Superior temporal gyrus (tissue), 1 donor: ENCODE data around the gene SPATS1.
"Not testable (repeated sequence)": the region's sequence is repeated elsewhere in the genome, so short reads cannot be mapped to it uniquely, and the experiment has no call there.

Experiments
- DNase-seq: peaks from one replicate; pipeline ENCODE4 v3.0.0-alpha.2; 2016; ENCODE audit errors: extremely low spot score

SPATS1 gene

DNA sequence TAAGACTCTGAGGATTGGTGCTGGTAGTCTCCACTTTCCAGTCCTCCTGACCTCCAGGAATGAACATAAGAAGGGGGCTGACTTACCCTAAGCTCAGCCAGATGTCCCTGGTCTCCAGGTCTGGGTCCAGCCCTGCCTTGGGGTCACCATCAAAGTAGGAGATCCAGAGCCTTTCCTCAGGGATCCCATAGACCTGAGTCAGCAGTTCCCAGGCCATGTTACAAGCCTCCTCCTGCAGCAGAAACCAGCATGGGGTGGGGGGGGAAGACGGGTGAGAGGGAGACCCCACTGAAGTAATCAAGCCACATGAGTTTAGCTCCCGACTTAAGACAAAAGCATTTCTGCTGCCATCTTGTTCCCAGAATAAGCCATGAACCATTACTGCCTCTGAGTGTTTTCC, 31.1 kb upstream of the SPATS1 start:
- DNase-seq, result no peak

DNA sequence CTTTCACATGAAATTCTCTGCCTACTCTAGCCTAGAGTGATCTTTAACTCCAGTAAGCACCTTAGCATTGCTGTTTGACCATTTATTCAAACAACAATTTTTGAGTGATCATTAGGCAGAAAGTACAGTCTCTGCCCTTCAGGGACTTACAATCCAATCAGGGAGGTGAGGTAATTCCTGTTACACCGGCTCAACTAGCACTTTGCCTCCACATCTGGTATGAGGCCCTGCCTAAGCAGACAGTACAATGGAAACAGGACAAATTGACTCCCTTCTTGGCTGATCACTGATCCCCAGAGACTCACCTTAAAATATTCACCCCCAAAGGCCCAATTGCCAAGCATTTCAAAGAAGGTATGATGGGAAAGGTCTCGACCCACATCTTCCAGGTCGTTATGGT, 30.7 kb upstream of the SPATS1 start:
- no peak for DNase-seq

DNA sequence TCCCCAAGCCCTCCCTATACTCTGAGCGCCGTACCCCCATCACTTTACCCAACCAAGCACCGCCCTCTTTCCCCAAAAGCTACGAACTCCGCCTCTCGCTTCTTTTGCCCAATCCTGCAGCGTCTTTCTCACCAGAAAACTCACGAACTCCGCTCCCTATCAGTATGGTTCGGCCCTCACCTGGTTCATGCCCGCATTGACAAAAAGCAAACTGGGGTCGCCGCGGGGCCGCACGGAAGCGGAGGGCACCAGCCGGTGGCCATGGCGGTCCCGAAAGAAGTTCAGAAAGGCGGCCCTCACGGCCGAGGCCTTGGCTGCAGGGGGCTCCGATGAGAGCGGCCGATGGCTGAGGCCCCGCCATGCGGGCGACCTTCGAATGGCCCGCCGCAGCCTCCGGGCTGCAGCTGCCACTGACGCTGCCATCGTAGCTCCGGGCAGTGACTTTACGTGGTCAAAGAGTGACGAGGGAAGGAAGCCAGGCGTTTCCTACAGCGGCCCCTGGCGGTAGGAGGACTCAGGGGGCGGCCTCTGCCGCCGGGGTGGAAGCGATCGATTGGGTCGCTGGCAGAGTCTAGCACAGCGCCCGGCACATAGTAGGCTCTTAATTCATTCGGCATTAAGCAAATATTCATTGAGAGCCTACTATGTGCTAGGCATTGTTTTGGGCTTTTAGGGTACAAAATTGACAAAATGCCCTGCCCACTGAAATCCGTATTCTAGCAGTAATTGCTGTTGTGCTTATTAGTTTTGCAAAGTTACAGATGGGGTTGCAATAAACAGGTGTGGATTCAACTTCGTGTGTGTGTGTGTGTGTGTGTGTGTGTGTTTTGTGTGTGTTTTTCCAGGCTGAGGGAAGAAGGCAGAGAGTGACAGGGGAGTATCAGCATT, 29.3 kb upstream of the SPATS1 start, which contains the start of gene AARS2:
TSS of gene AARS2 (minus strand) at position 447 of the 888 bp plus-strand sequence. CDS start at position 423, 24 bp downstream.
- DNase-seq, result peak; percentile 89

DNA sequence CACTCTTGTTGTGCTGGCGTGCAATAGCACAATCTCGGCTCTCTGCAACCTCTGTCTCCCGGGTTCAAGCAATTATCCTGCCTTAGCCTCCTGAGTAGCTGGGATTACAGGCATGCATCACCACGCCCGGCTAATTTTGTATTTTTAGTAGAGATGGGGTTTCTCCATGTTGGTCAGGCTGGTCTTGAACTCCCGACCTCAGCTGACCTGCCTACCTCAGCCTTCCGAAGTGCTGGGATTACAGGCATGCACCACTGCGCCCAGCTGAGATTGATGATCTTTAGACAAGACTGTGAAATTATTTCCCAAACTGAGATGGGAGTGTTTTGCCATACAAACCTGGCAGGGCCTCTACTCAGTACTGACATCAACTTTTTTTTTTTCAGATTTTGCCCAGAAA, 27.8 kb upstream of the SPATS1 start:
- DNase-seq, result not testable (repeated sequence)

DNA sequence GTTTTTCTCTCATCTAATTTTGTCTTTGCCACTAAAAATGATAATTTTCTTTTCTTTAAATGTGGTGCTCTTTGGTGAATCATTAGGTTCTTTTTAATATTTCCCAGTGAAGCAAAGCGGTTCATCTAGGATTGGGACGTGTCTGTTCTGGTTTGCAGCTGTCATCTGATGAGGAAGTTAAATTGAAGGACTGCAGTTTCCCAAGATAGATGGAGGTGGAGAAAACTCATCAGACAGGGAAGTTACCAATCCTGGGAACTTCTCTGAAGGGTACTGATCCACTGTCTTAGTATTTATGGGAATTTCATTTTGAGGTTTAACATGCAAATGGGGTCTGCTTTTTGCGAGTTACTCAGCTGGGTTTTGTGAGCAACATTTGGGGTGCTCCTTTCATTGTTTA, 26.9 kb upstream of the SPATS1 start:
- DNase-seq, result no peak

DNA sequence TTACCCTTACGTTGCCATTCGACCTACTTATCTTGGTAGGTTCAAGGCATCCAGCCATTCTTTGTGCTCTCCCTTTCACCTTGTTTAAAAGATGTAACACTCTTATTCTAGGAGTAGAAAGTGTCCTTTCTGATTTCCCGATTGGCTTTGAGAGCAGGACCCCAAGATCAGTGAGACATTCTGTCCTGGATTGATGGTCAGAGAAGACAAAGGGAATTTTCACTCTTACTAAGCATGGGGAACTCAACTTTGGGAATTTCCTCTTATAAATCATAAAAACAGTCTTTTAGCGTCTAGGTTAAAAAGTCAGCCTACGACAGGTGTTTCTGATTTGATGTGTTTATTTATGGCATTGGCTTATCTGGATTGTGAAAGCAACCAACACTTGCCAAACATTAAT, 26.5 kb upstream of the SPATS1 start:
- DNase-seq, result no peak

DNA sequence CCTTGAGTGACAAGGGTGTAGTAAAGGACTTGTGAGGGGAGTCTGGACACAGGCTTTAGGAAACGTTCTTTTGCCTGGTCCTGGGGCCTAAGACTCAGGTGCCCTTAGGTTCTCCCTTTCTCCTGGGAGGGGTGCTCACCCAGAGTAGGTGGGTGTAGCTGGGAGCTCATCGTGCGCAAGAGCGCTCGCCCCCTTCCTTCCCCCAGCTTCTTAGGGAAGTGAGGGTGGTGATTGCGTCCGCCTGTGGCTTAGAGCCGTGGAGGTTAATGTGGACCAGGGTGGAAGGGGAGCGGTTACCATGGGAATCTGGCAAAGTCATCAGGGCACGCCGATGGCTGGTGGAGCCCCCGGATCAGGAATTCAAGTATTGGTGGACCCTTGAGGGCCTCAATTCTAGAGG, 26.0 kb upstream of the SPATS1 start:
- no peak for DNase-seq

DNA sequence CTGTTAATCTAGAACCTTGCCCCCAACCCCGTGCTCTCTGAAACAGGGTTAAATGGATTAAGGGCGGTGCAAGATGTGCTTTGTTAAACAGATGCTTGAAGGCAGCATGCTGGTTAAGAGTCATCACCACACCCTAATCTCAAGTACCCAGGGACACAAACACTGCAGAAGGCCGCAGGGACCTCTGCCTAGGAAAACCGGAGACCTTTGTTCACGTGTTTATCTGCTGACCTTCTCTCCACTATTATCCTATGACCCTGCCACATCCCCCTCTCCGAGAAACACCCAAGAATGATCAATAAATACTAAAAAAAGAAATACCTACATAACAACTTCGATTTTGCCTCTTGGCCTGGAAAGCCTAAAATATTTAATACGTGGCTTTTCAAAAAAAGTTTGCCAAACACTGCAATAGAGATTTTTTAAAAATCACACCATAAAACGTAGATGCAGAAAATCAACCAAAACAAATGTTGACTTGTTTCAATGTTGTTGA, 25.3 kb upstream of the SPATS1 start:
- DNase-seq, result not testable (repeated sequence)

DNA sequence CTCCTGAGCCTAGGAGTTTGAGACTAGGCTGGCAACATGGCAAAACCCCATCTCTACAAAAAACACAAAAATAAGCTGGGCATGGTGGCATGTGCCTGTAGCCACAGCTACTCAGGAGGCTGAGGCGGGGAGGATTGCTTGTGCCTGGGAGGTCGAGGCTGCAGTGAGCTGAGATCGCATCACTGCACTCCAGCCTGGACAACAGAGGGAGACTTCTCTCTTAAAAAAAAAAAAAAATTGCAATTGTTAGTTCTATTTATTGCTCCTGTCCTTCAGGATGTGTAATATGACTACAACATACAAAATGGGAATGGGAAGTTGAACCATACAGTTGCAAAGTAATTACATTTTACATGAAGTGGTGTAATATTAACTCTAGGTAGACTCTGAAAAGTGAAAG, 21.2 kb upstream of the SPATS1 start:
- DNase-seq, result no peak

DNA sequence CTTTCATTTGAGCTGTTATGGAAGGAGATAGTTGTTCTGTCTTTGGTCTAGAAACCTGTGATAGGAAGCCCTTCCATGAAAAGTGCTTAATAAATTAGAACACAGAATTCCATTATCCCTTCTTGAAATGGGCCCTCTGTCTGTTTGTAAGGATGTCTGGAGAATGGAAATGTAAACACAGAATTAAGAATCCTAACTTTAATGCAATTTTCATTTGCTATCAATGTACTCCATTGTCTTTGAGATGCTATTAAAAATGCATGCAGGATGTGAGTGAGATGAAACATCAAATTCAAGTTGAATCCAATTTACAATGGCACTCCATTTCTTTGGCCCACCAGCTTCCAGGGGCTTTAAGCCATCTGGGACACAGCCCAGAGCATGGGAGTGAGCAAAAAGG, 15.4 kb upstream of the SPATS1 start:
- DNase-seq, result no peak

DNA sequence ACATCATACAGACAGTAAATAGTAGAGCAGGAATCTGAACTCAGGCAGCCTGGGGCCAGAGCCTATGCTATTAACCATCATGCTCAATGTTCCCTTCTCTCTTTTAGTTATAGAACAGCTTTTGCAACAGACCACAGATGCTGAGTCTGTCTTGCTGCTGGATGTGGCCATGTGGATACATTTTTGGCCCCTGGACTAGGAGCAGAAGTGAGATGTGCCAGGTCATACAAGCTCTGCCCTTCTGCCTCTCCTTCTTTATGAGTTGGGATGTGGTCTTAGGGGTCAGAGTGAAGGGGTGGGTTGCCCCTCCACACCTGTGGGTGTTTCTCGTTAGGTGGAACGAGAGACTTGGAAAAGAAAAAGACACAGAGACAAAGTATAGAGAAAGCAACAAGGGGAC, 14.7 kb upstream of the SPATS1 start:
- DNase-seq, result no peak

DNA sequence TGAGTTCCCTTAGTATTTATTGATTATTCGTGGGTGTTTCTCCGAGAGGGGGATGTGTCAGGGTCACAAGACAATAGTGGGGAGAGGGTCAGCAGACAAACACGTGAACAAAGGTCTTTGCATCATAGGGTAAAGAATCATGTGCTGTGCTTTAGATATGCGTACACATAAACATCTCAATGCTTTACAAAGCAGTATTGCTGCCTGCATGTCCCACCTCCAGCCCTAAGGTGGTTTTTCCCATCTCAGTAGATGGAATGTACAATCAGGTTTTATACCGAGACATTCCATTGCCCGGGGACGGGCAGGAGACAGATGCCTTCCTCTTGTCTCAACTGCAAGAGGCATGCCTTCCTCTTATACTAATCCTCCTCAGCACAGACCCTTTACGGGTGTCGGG, 14.2 kb upstream of the SPATS1 start:
- not testable (repeated sequence) for DNase-seq

DNA sequence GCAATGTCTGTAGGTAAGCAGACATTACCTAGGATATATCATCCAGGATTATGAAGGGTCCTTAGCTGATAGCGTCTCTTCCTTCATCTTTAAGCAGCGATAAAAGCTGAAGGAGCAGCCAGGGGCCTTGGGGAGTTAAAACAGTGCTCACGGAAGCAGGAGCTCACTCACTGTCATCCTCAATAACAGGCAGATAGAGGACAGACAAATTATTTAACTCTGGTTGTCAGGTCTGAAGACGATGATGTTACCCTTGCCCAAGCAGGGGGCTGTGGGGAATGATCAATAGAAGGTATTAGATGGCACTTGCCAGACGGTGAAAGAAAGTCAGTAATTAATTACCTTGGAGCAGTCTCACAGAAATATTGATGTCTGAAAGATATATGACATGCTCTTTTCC, 12.6 kb upstream of the SPATS1 start:
- no peak for DNase-seq

DNA sequence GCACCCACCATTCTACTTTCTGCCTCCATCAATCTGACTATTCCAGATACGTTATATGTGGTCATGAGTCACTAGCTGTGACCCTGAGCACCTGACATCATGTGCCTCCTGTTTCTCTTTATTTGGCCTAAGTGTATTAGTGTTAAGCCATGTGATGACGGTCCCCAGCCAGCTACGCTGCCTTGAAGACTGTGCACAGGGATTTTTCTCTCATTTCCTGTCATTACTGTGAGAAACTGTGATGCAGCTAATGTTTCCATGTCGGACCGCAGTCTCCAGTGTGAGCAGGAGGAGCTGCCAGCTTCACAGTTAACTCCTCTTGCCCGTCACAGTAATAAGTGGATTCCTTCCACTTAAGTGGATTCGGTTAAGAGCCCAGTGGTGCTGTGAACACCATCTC, 9.9 kb upstream of the SPATS1 start:
- DNase-seq, result no peak

DNA sequence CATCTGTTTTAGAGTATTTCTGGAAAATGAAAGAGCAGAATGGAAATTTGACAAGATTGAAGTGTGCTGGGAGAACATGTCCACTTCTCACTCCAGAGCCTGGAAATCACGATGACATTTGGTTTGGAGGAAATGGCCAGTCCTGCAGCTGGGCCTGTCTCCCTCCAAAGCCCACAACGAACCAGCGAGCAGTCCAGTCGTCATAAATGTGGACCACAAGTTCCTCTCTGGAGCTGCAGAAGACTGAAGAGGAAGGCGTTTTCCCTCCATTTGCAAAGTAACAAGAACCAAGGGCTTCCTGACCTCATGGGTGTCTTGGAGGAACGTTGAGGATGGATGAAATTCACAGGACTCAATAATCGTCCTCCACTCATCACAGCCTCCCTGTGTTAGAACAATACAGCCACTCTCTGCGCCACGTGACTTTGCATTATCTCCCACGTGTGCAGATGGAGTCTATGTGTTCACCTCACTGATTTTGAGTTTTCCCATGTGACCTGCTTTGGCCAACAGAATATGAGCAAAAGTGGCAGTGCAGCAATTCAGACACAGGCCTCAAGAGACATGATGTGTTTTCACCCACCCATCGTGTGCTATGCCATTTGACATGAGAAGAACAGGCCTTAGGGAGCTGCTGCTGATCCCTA, 9.1 kb upstream of the SPATS1 start:
- no peak for DNase-seq

DNA sequence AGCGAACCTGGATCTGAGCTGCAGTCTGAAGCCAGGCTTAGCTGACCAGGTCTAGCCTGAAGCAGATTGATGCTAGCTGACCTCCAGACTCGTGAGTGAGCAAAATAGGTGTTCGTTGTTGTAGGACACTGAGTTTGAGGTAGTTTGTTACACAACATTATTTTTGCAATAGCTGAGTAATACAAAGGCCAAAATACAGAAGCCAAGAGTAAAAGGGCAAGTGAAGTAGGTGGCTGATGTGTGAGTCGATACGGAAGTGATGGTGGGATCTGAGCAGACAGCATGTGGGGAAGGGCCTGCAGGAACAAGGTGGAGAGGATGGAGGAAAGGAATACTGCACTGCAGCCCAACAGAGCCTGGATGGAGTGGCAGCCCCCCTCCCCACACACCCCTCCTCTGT, 8.5 kb upstream of the SPATS1 start:
- DNase-seq, result no peak

DNA sequence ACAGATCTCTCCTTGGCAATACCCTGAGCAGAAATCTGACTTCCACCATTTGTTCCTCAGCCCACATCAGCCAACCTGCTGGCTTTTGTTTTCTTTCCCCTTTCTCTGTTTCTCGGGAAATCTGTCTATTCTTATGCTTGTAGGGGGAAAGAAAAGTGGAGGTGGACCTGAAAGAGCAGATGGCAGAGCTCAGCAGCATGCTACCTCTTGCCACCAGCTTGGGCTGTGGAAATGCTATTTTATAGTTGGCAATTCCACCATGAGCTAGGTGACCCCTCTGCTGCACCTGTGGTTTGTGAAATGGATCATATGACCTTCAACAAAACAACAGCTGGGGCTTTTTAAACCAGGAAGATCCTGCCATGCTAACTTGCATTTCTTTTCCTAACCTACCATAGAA, 6.8 kb upstream of the SPATS1 start:
- no peak for DNase-seq

DNA sequence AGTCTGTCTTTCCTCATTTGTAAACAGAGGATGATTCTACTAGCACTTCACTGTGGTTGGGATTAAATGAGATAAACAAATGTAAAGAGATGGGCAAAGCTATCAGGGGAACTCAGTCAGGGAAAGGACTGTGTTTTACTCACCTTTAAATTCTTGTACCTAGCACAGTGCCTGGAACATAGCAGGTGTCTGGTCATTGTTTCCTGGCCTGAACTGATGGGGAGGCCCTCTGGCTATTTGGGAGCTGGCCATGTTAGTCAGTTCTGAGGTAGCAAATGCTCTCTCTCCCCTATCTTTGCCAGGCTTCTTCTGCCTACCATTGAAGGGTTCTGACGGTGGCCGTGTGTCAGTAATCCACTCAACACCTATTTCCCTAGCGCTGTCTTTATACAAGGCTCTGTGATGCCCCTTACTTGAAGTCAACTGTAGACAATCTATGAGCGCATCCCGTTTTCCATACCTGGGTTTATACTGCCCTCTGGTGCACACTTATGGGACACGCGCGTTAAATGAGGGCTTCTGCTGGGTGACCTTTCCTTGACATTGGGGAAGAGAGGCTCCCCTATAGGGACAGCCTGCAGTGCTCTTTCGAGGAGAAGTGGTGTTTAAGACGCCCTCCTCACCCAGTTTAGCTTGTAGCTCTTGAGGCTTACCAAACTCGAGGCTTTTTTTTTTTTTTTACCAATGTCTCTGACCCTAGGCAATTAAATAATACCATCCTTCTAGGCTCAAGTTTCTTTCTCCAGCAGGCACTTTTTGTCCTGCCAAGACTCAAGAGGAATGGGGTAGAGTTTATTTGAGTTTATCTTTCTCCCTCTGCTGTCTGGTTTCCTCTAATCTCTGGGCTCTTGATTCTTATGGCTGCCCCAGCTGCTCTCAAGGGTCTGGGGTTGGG, 4.0 kb upstream of the SPATS1 start:
- peak; percentile 88 for DNase-seq

DNA sequence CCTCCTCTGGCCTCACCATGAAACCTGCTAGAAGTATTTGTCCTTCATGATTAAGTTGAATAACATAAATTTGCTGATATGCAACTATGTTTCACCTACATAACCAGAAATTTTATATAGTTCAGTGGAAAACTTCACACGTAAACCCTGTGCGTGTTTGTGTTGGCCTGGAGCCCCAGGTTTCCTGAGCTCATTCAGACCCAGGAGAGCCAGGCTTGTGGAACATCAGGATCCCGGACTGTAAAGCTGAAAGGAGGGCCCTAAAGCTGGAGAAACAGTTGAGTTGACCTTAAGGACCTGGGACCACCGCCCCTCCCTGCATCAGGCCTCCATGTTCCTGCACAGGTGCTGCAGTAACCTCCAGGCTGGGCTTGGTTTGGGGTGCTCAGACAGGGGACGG, 3.1 kb upstream of the SPATS1 start:
- no peak for DNase-seq

DNA sequence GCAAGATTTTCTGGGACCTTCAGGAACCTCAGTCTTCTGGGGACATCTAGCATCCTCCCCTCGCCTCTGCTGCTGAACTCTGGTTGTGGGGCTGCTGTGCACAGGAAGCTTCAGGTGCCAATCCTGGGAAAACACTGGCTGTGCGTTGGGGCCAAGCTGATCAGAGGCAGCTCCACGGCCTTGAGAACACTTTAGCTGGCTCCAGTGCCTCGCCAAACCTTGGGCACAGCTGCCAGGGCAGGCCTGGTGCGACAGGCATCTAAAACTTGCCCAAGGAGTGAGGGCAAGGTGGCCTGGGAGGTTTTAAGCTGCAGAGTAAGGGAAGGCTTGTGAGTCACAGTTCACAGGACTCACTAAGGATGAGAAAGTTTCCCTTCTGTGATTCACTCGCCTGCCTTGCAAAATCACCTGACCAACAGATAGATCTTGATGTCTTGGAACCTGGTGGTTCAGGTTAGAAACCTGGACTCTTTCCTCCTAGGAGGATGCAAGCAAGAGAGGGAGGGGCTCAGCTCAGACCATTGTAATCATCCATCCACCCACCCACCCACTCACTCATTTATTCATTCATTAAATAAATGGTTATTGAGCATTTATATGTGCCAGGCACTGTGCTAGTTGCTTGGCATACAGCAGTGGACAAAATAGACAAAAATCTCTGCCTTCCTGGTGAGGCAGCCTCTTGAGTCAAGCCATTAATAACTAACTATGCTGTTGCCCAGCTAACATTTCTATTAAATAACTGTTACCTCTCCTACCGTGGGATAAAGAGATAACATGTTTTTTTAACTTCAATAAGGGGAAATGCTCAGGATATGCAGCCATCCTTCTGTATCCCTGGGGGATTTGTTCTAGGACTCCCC, 2.5 kb upstream of the SPATS1 start:
- DNase-seq, result no peak
